T-cell (primary cell): ENCODE measurements around the gene PSMD11. TPM values are rescaled to one million over a fixed set of nuclear protein-coding genes. Genes with fewer than 3 reads are reported as not detected.

Experiments used
- ATAC-seq, 4 experiments: fragments of 200-7000 bp in 3 of 4; fragments of 150-1000 bp in 1 of 4; cut with Tn5 transposase; replicated peaks in 1 of 4; 1 replicate in 3 of 4; 2 replicates in 1 of 4; pipeline ENCODE4 v1.10.0; 2021; ENCODE audit warnings: moderate library complexity in 3 of 4, mild to moderate bottlenecking in 2 of 4, moderate number of reproducible peaks in 1 of 4
- CTCF ChIA-PET, 2 donors: fragments of 300-600 bp; sonication (Branson Sonifier 250); formaldehyde crosslinking; loops; one replicate each; lab custom pipeline; 2022; ENCODE audit warnings: antibody characterized with exemption in 2 of 2; lab: Charles Lee
- POLR2A ChIA-PET, 2 donors: fragments of 300-600 bp; sonication (Branson Sonifier 250); formaldehyde crosslinking; loops; one replicate each; lab custom pipeline; 2022; ENCODE audit warnings: antibody characterized with exemption in 2 of 2; lab: Charles Lee
- DNase-seq, 35 experiments: peaks; one replicate each; pipeline versions ENCODE4 v3.0.0 to v3.0.0-alpha.2; 2013 to 2023
- H3K27ac ChIP-seq: one replicate; pipeline ENCODE4 v1.5.1; 2013; ENCODE audit warnings: low read length
- H3K27me3 ChIP-seq, 2 experiments: replicated peaks in 1 of 2; 1 replicate in 1 of 2; 2 replicates in 1 of 2; pipeline versions ENCODE4 v1.6.1 to v1.7.0; 2013; ENCODE audit warnings: low read length in 1 of 2, mixed read lengths in 1 of 2; ENCODE audit not compliant: control insufficient read depth in 2 of 2, insufficient read depth in 2 of 2; ENCODE audit errors: extremely low read depth in 1 of 2
- H3K36me3 ChIP-seq, 2 donors: 1 replicate in 1 of 2; 2 replicates in 1 of 2; pipeline versions ENCODE4 v1.6.1 to v1.7.0; 2013; ENCODE audit warnings: low read length in 1 of 2; ENCODE audit not compliant: control insufficient read depth in 2 of 2, insufficient read depth in 1 of 2; ENCODE audit errors: extremely low read depth in 1 of 2
- H3K4me1 ChIP-seq, 2 experiments: 1 replicate in 1 of 2; 2 replicates in 1 of 2; pipeline versions ENCODE4 v1.6.1 to v1.7.0; 2013; ENCODE audit warnings: low read length in 2 of 2, mixed read lengths in 1 of 2; ENCODE audit not compliant: insufficient read depth in 2 of 2, control insufficient read depth in 1 of 2; ENCODE audit errors: extremely low read depth in 1 of 2
- H3K4me3 ChIP-seq, 2 donors: 1 replicate in 1 of 2; 2 replicates in 1 of 2; pipeline versions ENCODE4 v1.5.1 to v1.7.0; 2013; ENCODE audit warnings: mild to moderate bottlenecking in 2 of 2, low read length in 1 of 2, moderate library complexity in 1 of 2; ENCODE audit not compliant: control insufficient read depth in 1 of 2; ENCODE audit errors: extremely low read depth in 1 of 2
- H3K9me3 ChIP-seq: 2 replicates; pipeline ENCODE4 v1.7.0; 2013
- H3K27ac Mint-ChIP-seq, 2 donors: one replicate each; pipeline ENCODE4 v1.8.0; 2020 to 2021; ENCODE audit warnings: mild to moderate bottlenecking in 2 of 2, mixed read lengths in 2 of 2
- H3K27me3 Mint-ChIP-seq, 2 donors: one replicate each; pipeline ENCODE4 v1.8.0; 2021 to 2022; ENCODE audit warnings: mixed read lengths in 2 of 2
- H3K36me3 Mint-ChIP-seq: one replicate; pipeline ENCODE4 v1.8.0; 2021; ENCODE audit warnings: mixed read lengths
- H3K4me1 Mint-ChIP-seq, 3 donors: one replicate each; pipeline ENCODE4 v1.8.0; 2020 to 2022; ENCODE audit warnings: mixed read lengths in 3 of 3, mild to moderate bottlenecking in 1 of 3
- H3K4me3 Mint-ChIP-seq, 3 donors: one replicate each; pipeline ENCODE4 v1.8.0; 2020 to 2022; ENCODE audit warnings: mild to moderate bottlenecking in 3 of 3, mixed read lengths in 3 of 3, moderate library complexity in 3 of 3
- H3K9me3 Mint-ChIP-seq, 3 donors: one replicate each; pipeline ENCODE4 v1.8.0; 2020 to 2022; ENCODE audit warnings: mixed read lengths in 3 of 3
- WGBS: methylation state at CpG from one replicate; pipeline ENCODE4 v1.1.5; 2013; ENCODE audit warnings: missing lambda C conversion rate; ENCODE audit not compliant: insufficient coverage; 5-methylcytosine and 5-hydroxymethylcytosine counted together
- total RNA-seq, 35 experiments: library from RNA in 6 of 35; stranded (reverse) in 6 of 35; fragments of 120-200 nt in 1 of 35; gene quantifications; one replicate each; pipeline versions ENCODE4 v1.2.1 to v1.2.4 and lab custom pipeline; 2013 to 2026

The PSMD11 gene
- total RNA-seq, 5 donors from 2014 or later (not counting 1 experiment from before 2014, with no cell fraction given): 56.3 to 72.8 (median 62.9) TPM

- ChIA-PET POLR2A (interaction anchor here in 1 of 2 donors (0.6 kb wide), 2 partner anchors 16 to 18 kb away, joined by 3 to 4 read pairs; no protein-coding TSS in a partner anchor), CTCF (interaction anchor here in 1 of 2 donors (0.7 to 1.0 kb wide), 2 partner anchors 16 to 20 kb away, joined by 4 to 7 read pairs; no protein-coding TSS in a partner anchor)
- Histone ChIP-seq H3K4me1 (peaks cover 34 to 76% of the 10 kb centered on the region in 2 experiments), H3K4me3 (no peak overlapping the region), H3K36me3 (peaks cover 0 to 2% of the 10 kb centered on the region in 2 donors), H3K27ac (peak overlapping the region; percentile 95), H3K27me3 (no peaks in the 10 kb centered on the region), H3K9me3 (no peaks in the 10 kb centered on the region)
- peak overlapping the region; percentile 99 to 100 for H3K27ac Mint-ChIP-seq
- no peaks in the 10 kb centered on the region for H3K27me3 Mint-ChIP-seq
- peak overlapping the region; percentile 57 to 76 (median 60) for H3K4me3 Mint-ChIP-seq
- ATAC-seq (peak; percentile 95 to 98 (median 96)), DNase-seq (peak in 34 of 35 experiments; percentile 29 to 89 (median 56))
- 5% methylated on average over 4 of the region's 7 CpGs for WGBS
- no peaks in the 10 kb centered on the region for H3K36me3 Mint-ChIP-seq
- no peaks in the 10 kb centered on the region for H3K9me3 Mint-ChIP-seq
- H3K4me1 Mint-ChIP-seq: peaks cover 62 to 87% (median 72%) of the 10 kb centered on the region in 3 donors
These were observed 59.2 kb downstream of the PSMD11 start for GRCh38 chr17:32503251-32504165.

- peaks cover 34 to 83% of the 10 kb centered on the region in 2 experiments for H3K4me1 ChIP-seq
- no peak overlapping the region for H3K4me3 ChIP-seq
- H3K27ac ChIP-seq: peak overlapping the region; percentile 95
- 76% methylated on average over 15 of the region's 18 CpGs for WGBS
- no peaks in the 10 kb centered on the region for H3K9me3 ChIP-seq
- H3K27me3 Mint-ChIP-seq: no peaks in the 10 kb centered on the region
- ATAC-seq: no peak
- ChIA-PET CTCF (interaction anchor here in 1 of 2 donors (1.0 kb wide), 1 partner anchor 19 kb away, joined by 4 read pairs; no protein-coding TSS in a partner anchor), POLR2A (interaction anchor here in 1 of 2 donors (0.6 kb wide), 2 partner anchors 15 to 18 kb away, joined by 3 to 4 read pairs; no protein-coding TSS in a partner anchor)
- H3K9me3 Mint-ChIP-seq: no peaks in the 10 kb centered on the region
- peak overlapping the region; percentile 99 to 100 for H3K27ac Mint-ChIP-seq
- H3K4me3 Mint-ChIP-seq: peak overlapping the region; percentile 57 to 76 (median 60)
- H3K4me1 Mint-ChIP-seq: peaks cover 70 to 93% (median 80%) of the 10 kb centered on the region in 3 donors
- DNase-seq: peak in 1 of 35 experiments; percentile 32
- no peaks in the 10 kb centered on the region for H3K27me3 ChIP-seq
- no peaks in the 10 kb centered on the region for H3K36me3 Mint-ChIP-seq
- H3K36me3 ChIP-seq: peaks cover 0 to 2% of the 10 kb centered on the region in 2 donors
These were observed 60.1 kb downstream of the PSMD11 start for GRCh38 chr17:32504166-32504990.

GRCh38 chr17:32508926-32509325 is 64.6 kb downstream of the PSMD11 start:
- 100% methylated on average over 4 of the region's 5 CpGs for WGBS
- Histone ChIP-seq H3K27ac (no peak overlapping the region), H3K27me3 (no peaks in the 10 kb centered on the region), H3K9me3 (no peaks in the 10 kb centered on the region), H3K36me3 (peaks cover 0 to 2% of the 10 kb centered on the region in 2 donors), H3K4me3 (no peak overlapping the region), H3K4me1 (peaks cover 15 to 66% of the 10 kb centered on the region in 2 experiments)
- Mint-ChIP-seq H3K36me3 (no peaks in the 10 kb centered on the region), H3K4me1 (peaks cover 49 to 79% (median 67%) of the 10 kb centered on the region in 3 donors), H3K9me3 (no peaks in the 10 kb centered on the region), H3K27ac (peak overlapping the region; percentile 64 to 100), H3K27me3 (no peaks in the 10 kb centered on the region), H3K4me3 (peak overlapping the region in 1 of 3 donors; percentile 29)
- ChIA-PET POLR2A (no interaction called here), CTCF (no interaction called here)
- no peak for ATAC-seq
- DNase-seq: no peak

- Mint-ChIP-seq H3K4me1 (peaks cover 37 to 71% (median 55%) of the 10 kb centered on the region in 3 donors), H3K4me3 (no peak overlapping the region), H3K27ac (no peak overlapping the region), H3K36me3 (no peaks in the 10 kb centered on the region), H3K27me3 (no peaks in the 10 kb centered on the region), H3K9me3 (no peaks in the 10 kb centered on the region)
- ChIA-PET POLR2A (no interaction called here), CTCF (no interaction called here)
- DNase-seq (no peak), ATAC-seq (no peak)
- WGBS: 100% methylated on average over 2 of the region's 7 CpGs
- no peaks in the 10 kb centered on the region for H3K27me3 ChIP-seq
- H3K27ac ChIP-seq: no peak overlapping the region
- peaks cover 0 to under 1% of the 10 kb centered on the region in 2 donors for H3K36me3 ChIP-seq
- no peak overlapping the region for H3K4me3 ChIP-seq
- peaks cover 2 to 57% of the 10 kb centered on the region in 2 experiments for H3K4me1 ChIP-seq
- H3K9me3 ChIP-seq: no peaks in the 10 kb centered on the region
These were observed 66.2 kb downstream of the PSMD11 start for GRCh38 chr17:32510466-32510865.

GRCh38 chr17:32512328-32512727 is 68.0 kb downstream of the PSMD11 start:
- H3K27me3 Mint-ChIP-seq: no peaks in the 10 kb centered on the region
- H3K9me3 ChIP-seq: no peaks in the 10 kb centered on the region
- H3K27me3 ChIP-seq: no peaks in the 10 kb centered on the region
- H3K4me3 ChIP-seq: no peak overlapping the region
- H3K4me1 ChIP-seq: peaks cover 18 to 62% of the 10 kb centered on the region in 2 experiments
- H3K27ac Mint-ChIP-seq: no peak overlapping the region
- ChIA-PET POLR2A (interaction anchor here in 1 of 2 donors (0.6 kb wide), 1 partner anchor 33 kb away, joined by 3 read pairs; no protein-coding TSS in a partner anchor), CTCF (no interaction called here)
- 97% methylated on average over 2 of the region's 2 CpGs for WGBS
- no peak overlapping the region for H3K4me3 Mint-ChIP-seq
- H3K36me3 ChIP-seq: no peaks in the 10 kb centered on the region
- no peaks in the 10 kb centered on the region for H3K9me3 Mint-ChIP-seq
- H3K4me1 Mint-ChIP-seq: peaks cover 44 to 71% (median 55%) of the 10 kb centered on the region in 3 donors
- H3K27ac ChIP-seq: no peak overlapping the region
- ATAC-seq (no peak), DNase-seq (no peak)
- no peaks in the 10 kb centered on the region for H3K36me3 Mint-ChIP-seq

- ChIA-PET POLR2A (no interaction called here), CTCF (no interaction called here)
- no peak overlapping the region for H3K27ac ChIP-seq
- H3K9me3 ChIP-seq: no peaks in the 10 kb centered on the region
- peaks cover 24 to 63% of the 10 kb centered on the region in 2 experiments for H3K4me1 ChIP-seq
- ATAC-seq: no peak
- Mint-ChIP-seq H3K4me1 (peaks cover 48 to 71% (median 58%) of the 10 kb centered on the region in 3 donors), H3K36me3 (no peaks in the 10 kb centered on the region), H3K4me3 (no peak overlapping the region), H3K27me3 (no peaks in the 10 kb centered on the region), H3K9me3 (no peaks in the 10 kb centered on the region), H3K27ac (no peak overlapping the region)
- H3K4me3 ChIP-seq: no peak overlapping the region
- no peak for DNase-seq
- WGBS: no CpG with 5 or more reads among the region's 3 CpGs
- no peaks in the 10 kb centered on the region for H3K36me3 ChIP-seq
- no peaks in the 10 kb centered on the region for H3K27me3 ChIP-seq
These were observed 69.3 kb downstream of the PSMD11 start for GRCh38 chr17:32513579-32513978.
